WI38 (cell line): ENCODE data around the gene NTN1.

Experiments used
- H3K4me3 ChIP-seq: 2 replicates; pipeline ENCODE4 v1.5.1; 2011; ENCODE audit warnings: low read depth, mild to moderate bottlenecking, control low read depth, low read length
- TF ChIP-seq, protein P1 (sequence below): IDR thresholded peaks from 2 replicates; pipeline ENCODE4 v1.5.1; 2012; ENCODE audit warnings: low read depth, mild to moderate bottlenecking, control low read depth, low read length

Gene NTN1

DNA sequence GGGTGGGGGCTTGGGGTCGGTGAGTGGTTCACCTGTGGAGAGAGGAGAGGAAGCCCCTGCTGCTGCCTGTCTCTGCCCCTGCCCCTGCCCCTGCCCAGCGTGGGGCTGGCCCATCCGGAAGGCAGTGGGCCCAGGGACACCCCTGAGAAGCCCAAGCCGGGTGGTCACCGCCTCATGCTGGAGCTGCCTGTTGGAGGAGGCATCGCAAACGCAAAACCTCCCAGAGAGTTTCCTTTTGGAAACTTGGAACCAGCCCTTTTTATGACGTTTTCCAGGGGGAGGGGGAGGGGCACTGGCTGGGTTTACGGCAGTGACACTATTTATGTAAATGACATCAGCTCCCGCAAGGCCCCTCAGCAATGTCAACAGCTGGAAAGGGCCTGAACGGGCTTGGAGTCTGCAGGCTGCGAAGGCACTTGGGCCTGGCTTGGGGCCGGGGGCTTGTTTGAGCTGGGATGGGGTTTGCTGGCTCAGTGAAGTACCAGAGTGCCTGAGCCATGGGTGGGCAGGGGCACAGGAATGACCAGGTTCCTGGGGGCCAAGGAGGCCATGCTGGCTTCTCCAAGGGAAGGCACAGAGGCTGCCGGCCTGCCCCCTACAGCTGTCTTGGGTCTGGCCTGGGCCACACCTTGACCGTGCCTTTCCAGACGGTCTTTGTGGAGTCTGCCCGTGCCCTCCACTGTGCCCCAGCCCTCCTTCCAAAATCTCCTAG lies 219.5 kb downstream of the NTN1 start:
- TF ChIP-seq, protein P1, sequence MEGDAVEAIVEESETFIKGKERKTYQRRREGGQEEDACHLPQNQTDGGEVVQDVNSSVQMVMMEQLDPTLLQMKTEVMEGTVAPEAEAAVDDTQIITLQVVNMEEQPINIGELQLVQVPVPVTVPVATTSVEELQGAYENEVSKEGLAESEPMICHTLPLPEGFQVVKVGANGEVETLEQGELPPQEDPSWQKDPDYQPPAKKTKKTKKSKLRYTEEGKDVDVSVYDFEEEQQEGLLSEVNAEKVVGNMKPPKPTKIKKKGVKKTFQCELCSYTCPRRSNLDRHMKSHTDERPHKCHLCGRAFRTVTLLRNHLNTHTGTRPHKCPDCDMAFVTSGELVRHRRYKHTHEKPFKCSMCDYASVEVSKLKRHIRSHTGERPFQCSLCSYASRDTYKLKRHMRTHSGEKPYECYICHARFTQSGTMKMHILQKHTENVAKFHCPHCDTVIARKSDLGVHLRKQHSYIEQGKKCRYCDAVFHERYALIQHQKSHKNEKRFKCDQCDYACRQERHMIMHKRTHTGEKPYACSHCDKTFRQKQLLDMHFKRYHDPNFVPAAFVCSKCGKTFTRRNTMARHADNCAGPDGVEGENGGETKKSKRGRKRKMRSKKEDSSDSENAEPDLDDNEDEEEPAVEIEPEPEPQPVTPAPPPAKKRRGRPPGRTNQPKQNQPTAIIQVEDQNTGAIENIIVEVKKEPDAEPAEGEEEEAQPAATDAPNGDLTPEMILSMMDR = no peak
- peak overlapping the region; percentile 51 for H3K4me3 ChIP-seq

DNA sequence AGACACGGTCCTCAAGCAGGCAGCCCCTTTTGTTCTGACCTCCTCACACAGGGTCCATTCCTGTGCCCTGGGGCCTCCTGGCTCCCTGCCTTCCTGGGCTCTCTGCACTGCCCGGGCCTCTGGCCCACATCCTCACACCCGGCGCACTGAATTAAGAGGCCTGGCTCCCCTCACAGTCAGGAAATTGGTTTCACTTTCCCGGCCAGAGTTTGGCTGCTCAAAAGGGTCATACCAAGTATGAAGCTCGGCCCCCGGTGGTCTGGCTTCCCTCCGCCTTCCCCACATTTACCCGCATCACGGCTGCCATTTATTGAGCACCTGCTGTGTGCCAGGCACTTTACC lies 220.0 kb downstream of the NTN1 start:
- TF ChIP-seq, protein P1 = no peak
- no peak overlapping the region for H3K4me3 ChIP-seq

DNA sequence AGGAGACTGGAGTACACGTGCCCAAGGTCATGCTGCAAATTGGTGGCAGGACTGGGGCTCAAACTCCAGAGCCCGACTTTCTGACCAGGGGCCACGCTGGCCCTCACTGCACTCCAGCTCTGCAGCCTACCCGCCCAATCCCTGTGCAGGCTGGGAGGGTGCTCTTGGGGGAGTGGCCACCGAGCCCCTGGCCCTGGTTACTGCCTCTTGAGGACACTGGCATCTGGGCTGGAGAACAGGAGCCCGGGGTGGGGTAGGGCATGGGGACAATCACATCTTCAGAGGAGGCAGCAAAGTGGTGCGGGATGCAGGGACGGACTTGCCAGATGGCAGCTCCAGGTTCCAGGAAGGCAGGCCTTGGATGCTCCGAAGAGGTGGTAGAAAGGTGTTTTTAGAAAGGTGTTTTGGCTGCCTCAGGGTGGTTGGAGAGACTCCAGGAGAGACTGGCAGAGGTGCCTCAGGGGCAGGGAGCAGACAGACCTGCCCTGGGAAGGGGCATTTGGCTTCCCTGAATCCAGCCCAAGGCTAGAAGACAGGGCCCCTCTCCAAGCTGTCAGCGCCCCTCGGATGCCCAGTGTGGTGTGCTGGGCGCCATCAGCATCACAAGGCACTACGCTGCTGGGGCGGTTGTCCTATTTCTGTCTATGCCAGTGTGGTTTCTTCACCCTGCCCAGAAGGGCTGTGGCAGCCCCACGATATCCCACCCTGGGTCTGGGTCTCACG lies 220.6 kb downstream of the NTN1 start:
- H3K4me3 ChIP-seq = no peak overlapping the region
- TF ChIP-seq, protein P1 = no peak

DNA sequence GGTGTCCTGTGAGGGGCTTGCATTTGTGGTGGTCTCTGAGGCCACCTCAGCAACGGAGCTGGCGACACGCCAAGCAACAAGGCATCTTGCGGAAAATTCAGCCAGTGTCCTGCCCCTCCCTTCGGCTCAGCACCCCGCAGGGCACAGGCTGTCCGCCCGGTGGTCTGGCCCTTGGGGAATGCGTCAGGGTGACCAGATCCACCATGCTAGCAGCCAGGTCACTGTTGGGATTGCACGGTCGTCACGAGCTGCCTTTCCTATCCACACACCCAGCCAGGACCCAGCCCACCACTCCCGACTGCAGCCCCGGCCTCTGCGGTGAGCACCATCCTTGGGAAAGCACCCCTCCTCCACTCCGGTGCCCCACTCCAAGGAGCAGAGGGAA lies 221.2 kb downstream of the NTN1 start:
- TF ChIP-seq, protein P1 = no peak
- H3K4me3 ChIP-seq = no peak overlapping the region

DNA sequence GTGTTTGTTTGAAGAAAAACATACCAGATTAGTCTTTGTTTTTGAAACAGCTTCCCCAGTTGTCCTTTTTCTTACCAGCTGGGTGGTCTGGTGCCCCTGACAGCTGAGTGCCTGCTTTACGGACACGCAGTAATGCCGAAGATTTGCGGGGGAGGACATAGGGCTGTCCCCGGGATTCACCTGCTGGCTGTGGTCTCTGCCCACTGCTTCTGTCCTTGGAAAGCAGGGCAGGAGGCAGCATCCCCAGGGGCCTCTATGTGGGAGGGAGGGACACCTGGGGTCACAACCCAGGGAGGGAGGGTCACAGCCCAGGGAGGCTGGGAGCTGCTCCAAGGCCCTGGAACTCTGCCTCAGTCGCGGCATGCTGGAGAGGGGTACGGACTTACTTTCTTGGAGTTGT lies 221.7 kb downstream of the NTN1 start:
- no peak overlapping the region for H3K4me3 ChIP-seq
- TF ChIP-seq, protein P1 = no peak

DNA sequence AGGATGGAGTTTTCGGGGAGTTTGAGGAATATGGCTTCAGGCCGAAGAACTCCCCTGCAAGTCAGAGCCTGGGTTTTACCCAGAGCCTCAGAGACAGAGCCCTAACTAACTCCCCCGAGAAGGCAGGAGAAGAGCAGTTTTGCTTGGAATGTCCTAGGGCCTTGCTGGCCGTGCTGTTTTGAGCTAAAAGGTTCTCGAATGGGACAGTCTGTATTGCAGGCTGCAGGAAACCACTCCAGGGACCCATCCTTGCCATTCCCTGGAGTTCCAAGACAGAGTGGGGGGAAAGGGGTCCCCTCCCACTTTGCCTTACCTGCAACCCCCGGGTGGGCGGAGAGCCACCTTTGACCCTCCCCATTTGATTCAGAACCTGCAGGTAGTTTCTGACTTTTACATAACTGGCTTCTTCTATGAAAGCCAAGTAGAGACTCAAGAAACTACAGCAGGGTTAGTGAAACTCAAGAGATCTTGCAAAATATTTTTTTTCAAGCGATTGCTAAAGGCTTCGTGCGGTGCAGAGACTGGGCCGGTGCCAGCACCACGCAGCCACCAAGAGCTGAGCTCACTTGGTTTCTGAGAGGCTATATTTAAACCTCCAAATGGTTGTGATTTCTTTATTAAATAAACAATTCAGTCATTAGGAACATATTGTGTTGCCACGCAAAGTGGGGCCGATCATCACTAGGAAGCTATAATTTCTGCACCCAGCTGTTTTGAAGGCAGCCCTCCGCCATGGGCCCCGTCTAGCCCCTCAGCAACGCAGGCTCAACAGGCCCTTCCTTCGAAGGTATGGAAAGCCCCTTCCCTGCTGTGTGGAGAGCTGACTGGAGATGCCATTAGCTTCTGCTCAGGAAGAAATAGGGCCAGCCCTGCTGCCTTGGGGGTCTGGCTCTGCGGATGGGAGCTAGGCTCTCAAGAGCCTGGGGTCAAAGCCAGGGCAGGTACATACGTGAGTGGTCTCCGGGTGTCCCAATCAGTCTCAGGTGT lies 223.0 kb downstream of the NTN1 start:
- no peak overlapping the region for H3K4me3 ChIP-seq
- TF ChIP-seq, protein P1 = no peak
